Skeletal muscle tissue (tissue), 4 donors: ENCODE measurements around the gene SYP. TPM values are rescaled to one million over a fixed set of nuclear protein-coding genes. Genes with fewer than 3 reads are reported as not detected.
A peak's percentile ranks its signal among the peaks of the same experiment; 100 is the strongest.

ENCODE experiments used
- H3K27ac ChIP-seq: one replicate; pipeline ENCODE4 v1.7.0; 2013; ENCODE audit warnings: mild to moderate bottlenecking, low read depth, low read length, inconsistent platforms
- H3K27me3 ChIP-seq, 3 donors: one replicate each; pipeline ENCODE4 v1.7.0; 2013; ENCODE audit warnings: low read length in 3 of 3; ENCODE audit not compliant: control insufficient read depth in 3 of 3, insufficient read depth in 3 of 3
- H3K36me3 ChIP-seq, 3 donors: one replicate each; pipeline ENCODE4 v1.7.0; 2013; ENCODE audit warnings: low read length in 3 of 3; ENCODE audit not compliant: control insufficient read depth in 3 of 3, insufficient read depth in 3 of 3
- H3K4me1 ChIP-seq, 3 donors: one replicate each; pipeline ENCODE4 v1.7.0; 2013; ENCODE audit warnings: low read length in 3 of 3, mild to moderate bottlenecking in 3 of 3; ENCODE audit not compliant: control insufficient read depth in 3 of 3, insufficient read depth in 3 of 3
- H3K4me3 ChIP-seq, 3 donors: one replicate each; pipeline ENCODE4 v1.7.0; 2013; ENCODE audit warnings: low read length in 3 of 3
- H3K9ac ChIP-seq, 3 donors: one replicate each; pipeline ENCODE4 v1.7.0; 2013; ENCODE audit warnings: low read length in 3 of 3, mild to moderate bottlenecking in 3 of 3, moderate library complexity in 2 of 3, low read depth in 1 of 3
- H3K9me3 ChIP-seq, 3 donors: one replicate each; pipeline ENCODE4 v1.7.0; 2013; ENCODE audit warnings: low read length in 3 of 3; ENCODE audit not compliant: control insufficient read depth in 3 of 3
- total RNA-seq: library from RNA; depleted of rRNA; stranded (reverse); fragments of >200 nt; gene quantifications from one replicate; pipeline ENCODE4 v1.2.3, GENCODE V29; 2014
- donor health status: Osteomylitis.

The SYP gene
- total RNA-seq, 1 donor from 2014 or later = 1.0 TPM

DNA sequence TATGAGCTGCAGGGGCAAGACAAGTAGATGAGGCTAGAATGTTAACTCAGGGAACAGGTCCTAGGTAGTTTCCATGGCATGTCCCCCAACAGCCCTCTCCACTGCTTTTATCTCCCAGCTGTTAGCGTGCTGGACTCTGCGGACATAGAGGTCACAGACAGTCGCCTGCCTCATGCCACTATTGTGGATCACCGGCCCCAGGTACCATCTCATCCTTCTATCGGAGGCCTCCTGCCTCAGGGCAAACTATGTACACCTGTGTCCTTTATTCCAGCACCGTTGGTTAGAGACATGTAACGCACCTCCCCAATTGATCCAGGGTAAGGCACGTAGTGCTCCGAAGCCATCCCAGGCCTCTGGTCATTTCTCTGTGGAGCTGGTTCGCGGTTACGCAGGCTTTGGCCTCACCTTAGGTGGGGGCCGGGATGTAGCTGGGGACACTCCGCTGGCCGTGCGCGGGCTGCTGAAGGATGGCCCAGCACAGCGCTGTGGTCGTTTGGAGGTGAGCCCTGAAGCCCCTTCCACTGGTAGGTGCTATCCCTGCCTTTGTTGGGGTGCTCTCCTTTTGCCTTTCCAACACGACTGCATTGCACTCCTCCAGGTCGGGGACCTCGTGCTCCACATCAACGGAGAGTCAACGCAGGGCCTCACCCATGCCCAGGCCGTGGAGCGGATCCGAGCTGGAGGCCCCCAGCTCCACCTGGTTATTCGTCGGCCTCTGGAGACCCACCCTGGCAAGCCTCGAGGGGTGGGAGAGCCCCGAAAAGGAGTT, 35.2 kb downstream of the SYP start:
- Histone ChIP-seq H3K4me1 (peaks cover 16 to 18% (median 18%) of the 10 kb centered on the region in 3 donors), H3K9ac (no peak overlapping the region), H3K9me3 (no peaks in the 10 kb centered on the region), H3K27ac (peak overlapping the region; percentile 98), H3K36me3 (no peaks in the 10 kb centered on the region), H3K4me3 (peak overlapping the region in 1 of 3 donors; percentile 59), H3K27me3 (no peaks in the 10 kb centered on the region)

DNA sequence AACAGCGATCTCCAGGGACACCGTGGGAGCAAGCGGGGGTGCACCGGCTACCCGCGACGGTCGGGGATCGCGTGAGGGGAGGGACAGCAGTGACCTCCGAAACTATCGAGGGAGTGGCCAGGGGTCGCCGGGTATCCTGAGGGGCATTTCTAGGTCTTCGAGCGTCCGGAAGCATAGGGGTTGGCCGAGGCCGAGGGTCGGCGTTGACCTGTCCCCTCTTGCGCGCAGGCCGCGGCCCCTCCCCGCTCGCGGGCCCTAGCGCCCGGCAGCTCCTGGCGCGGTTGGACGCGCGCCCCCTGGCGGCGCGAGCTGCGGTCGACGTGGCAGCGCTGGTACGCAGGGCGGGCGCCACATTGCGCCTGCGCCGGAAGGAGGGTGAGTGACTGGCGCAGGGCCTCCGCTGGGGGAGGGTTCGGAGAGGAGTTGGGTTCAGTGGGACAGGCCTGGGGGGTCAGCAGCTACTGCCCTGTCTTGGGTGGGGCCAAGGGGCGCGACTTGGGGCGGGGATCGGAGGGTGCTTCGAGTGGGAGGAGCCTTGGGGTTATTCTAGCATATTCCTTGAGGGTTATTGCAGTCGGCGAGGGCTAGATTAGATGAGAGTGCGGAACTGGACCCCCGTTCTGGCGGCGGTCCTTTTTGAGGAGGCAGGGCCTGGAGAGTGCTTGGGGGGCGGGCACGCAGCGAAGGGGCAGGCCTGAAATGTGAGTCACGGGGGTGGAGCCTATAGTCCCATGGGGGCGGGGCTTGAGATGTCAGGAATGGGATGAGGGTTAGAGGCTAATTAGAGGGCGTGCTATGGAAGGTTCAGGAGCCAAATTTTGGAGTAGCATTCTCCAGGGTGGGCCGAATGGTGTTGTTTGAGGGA, 36.2 kb downstream of the SYP start:
- Histone ChIP-seq H3K36me3 (no peaks in the 10 kb centered on the region), H3K9ac (peak overlapping the region; percentile 64 to 78 (median 68)), H3K9me3 (no peaks in the 10 kb centered on the region), H3K4me1 (peaks cover 16 to 18% (median 18%) of the 10 kb centered on the region in 3 donors), H3K27ac (peak overlapping the region; percentile 98), H3K27me3 (no peaks in the 10 kb centered on the region), H3K4me3 (peak overlapping the region; percentile 54 to 69 (median 59))

DNA sequence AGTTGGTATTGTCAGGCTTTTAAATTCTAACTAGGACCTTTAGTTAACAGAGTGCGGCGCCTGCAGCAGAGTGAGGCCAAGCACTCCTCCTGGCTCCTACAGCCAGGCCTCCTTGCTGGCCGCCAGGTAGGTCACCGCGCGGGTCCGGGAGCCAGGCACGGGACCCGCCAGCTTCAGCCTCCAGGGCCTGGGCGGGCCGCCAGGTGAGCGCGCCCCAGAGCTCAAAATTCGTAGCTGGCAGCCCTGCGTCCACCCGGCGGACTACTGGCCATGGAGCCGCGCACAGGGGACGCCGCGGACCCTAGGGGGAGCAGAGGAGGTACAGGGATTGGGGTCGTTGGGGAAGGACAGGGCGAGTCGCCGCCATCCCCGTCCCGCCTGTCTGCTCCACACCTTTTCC, 37.4 kb downstream of the SYP start, which contains the start of gene MAGIX:
MAGIX (plus strand) TSS at position 139 of the 400 bp plus-strand sequence; CDS start at position 271, 132 bp downstream.
- Histone ChIP-seq H3K9me3 (no peaks in the 10 kb centered on the region), H3K36me3 (no peaks in the 10 kb centered on the region), H3K27me3 (no peaks in the 10 kb centered on the region), H3K27ac (peak within 1 kb of the TSS; percentile 98), H3K4me3 (peak within 1 kb of the TSS; percentile 54 to 69 (median 59)), H3K9ac (peak within 1 kb of the TSS; percentile 64 to 78 (median 68)), H3K4me1 (peaks cover 14 to 16% (median 14%) of the 10 kb centered on the region in 3 donors)

- no peak overlapping the region for H3K4me3 ChIP-seq
Observed at GRCh38 chrX:49161632-49162031, 38.4 kb downstream of the SYP start.

GRCh38 chrX:49160908-49161307, 39.1 kb downstream of the SYP start:
- Histone ChIP-seq H3K27ac (no peak overlapping the region), H3K9ac (no peak overlapping the region), H3K4me1 (peaks cover 9 to 13% (median 10%) of the 10 kb centered on the region in 3 donors), H3K9me3 (no peaks in the 10 kb centered on the region), H3K36me3 (no peaks in the 10 kb centered on the region), H3K27me3 (no peaks in the 10 kb centered on the region), H3K4me3 (no peak overlapping the region)

More at GRCh38 chrX:49161632-49162031, 38.4 kb downstream of the SYP start:
- no peaks in the 10 kb centered on the region for H3K27me3 ChIP-seq
- no peak overlapping the region for H3K9ac ChIP-seq
- H3K36me3 ChIP-seq = no peaks in the 10 kb centered on the region
- peaks cover 8 to 13% (median 10%) of the 10 kb centered on the region in 3 donors for H3K4me1 ChIP-seq
- no peak overlapping the region for H3K27ac ChIP-seq
- no peaks in the 10 kb centered on the region for H3K9me3 ChIP-seq

DNA sequence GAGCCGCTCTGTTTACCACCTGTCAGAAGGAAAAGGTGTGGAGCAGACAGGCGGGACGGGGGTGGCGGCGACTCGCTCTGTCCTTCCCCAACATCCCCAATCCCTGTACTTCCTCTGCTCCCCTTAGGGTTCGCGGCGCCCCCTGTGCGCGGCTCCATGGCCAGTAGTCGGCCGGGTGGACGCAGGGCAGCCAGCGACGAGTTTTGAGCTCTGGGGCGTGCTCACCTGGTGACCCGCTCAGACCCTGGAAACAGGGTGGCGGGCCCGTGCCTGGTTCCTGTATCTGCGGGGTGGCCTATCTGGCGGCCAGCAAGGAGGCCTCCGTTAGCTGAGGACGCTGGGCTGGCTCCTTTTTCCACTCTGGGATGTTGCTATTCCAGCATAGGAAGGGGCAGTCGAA, 42.8 kb downstream of the SYP start:
- no peak overlapping the region for H3K4me3 ChIP-seq
- peaks cover 0 to 9% (median 6%) of the 10 kb centered on the region in 3 donors for H3K4me1 ChIP-seq
- no peaks in the 10 kb centered on the region for H3K36me3 ChIP-seq
- no peaks in the 10 kb centered on the region for H3K9me3 ChIP-seq
- H3K27ac ChIP-seq = no peak overlapping the region
- H3K27me3 ChIP-seq = no peaks in the 10 kb centered on the region
- H3K9ac ChIP-seq = no peak overlapping the region

DNA sequence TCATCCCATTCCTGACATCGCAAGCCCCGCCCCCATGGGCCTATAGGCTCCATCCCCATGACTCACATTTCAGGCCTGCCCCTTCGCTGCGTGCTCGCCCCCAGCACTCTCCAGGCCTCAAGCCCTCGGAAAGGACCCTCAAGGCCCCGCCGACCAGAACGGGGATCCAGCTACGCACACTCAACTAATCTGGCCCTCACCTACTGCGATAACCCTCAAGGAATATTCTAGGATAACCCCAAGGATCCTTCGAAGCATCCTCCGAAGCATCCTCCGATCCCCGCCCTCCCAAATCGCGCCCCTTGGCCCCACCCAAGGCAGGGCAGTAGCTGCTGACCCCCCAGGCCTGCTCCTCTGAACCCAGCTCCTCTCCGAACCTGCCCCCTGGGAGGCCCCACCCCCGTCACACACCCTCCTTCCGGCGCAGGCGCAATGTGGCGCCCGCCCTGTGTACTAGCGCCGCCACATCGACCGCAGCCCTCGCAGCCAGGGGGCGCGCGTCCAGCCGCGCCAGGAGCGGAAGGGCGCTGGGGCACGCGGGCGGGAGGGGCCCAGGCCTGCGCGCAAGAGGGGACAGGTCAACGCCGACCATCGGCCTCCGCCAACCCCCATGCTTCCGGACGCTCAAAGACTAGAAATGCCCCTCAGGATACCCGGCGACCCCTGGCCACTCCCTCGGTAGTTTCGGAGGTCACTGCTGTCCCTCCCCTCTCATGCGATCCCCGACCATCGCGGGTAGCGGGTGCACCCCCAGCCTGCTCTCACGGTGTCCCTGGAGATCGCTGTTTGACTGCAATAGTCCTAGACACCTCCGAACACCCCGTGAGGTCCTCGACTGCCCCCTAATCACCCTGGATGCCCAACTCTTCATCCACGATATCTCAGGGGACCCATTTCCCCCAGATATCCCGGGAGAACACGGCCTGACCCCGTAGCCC, 43.8 kb downstream of the SYP start:
- Histone ChIP-seq H3K9ac (peak overlapping the region; percentile 71 to 87 (median 84)), H3K27me3 (no peaks in the 10 kb centered on the region), H3K27ac (peak overlapping the region; percentile 94), H3K4me1 (peaks cover 0 to 9% (median 6%) of the 10 kb centered on the region in 3 donors), H3K36me3 (no peaks in the 10 kb centered on the region), H3K4me3 (peak overlapping the region; percentile 72 to 81 (median 79)), H3K9me3 (no peaks in the 10 kb centered on the region)

DNA sequence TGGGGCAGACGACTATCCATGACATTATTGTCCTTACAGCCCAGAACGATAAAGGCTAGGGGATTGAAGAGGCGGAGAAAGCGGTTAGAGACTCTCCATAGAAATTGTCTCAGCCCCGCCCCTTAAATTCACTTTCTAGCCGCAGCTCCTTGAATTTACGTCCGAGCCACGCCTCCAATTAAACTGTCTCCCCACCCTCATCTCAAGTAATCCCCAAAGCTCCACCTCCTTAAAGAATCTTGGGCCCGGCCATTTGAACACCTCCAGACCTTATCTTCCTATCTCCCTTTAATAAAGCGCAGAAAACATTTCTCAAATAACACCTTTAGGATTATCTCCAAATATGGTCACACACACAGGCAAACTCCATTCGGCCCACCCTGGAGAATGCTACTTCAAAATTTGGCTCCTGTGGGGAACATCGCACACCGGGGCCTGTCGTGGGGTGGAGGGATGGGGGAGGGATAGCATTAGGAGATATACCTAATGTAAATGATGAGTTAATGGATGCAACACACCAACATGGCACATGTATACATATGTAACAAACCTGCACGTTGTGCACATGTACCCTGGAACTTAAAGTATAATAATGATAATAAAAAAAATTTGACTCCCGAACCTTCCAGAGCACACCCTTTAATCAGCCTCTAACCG, 44.6 kb downstream of the SYP start:
- peak overlapping the region; percentile 71 to 87 (median 84) for H3K9ac ChIP-seq
- no peaks in the 10 kb centered on the region for H3K36me3 ChIP-seq
- peak overlapping the region; percentile 94 for H3K27ac ChIP-seq
- no peaks in the 10 kb centered on the region for H3K27me3 ChIP-seq
- peaks cover 0 to 9% (median 6%) of the 10 kb centered on the region in 3 donors for H3K4me1 ChIP-seq
- peak overlapping the region; percentile 72 to 81 (median 79) for H3K4me3 ChIP-seq
- no peaks in the 10 kb centered on the region for H3K9me3 ChIP-seq

DNA sequence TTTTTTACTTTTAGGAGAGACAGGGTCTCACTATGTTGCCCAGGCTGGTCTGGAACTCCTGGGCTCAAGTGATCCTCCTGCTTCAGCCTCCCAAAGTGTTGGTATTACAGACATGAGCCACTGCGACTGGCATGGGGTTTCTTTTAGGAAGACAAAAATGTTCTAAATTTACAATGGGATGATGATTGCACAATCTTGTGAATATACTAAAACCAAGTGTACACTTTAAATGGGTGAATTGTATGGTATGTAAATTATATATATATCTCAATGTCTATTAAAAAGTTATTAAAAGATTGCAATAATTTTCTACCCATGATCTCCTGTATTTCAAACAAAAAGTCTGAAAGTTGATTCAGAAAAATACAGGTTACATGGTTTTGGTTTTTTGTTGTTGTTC, 46.5 kb downstream of the SYP start:
- no peak overlapping the region for H3K4me3 ChIP-seq
- H3K36me3 ChIP-seq = no peaks in the 10 kb centered on the region

More for the DNA sequence above, 46.5 kb downstream of the SYP start:
- Histone ChIP-seq H3K9me3 (no peaks in the 10 kb centered on the region), H3K4me1 (peaks cover 0 to 9% (median 6%) of the 10 kb centered on the region in 3 donors), H3K27me3 (no peaks in the 10 kb centered on the region), H3K27ac (no peak overlapping the region), H3K9ac (no peak overlapping the region)
